ENCODE results near the gene TMEM72.

- TF ChIP-seq CTCF (IDR thresholded peaks at IDR 0.05; ENCODE audit: poor library complexity, severe bottlenecking) (no peak), TAF1 (IDR thresholded peaks at IDR 0.05; ENCODE audit: low read depth) (no peak), EP300 (conservative IDR thresholded peaks at IDR 0.05; ENCODE audit: poor library complexity, severe bottlenecking) (no peak), REST (IDR thresholded peaks at IDR 0.05; ENCODE audit: borderline replicate concordance) (no peak), POLR2AphosphoS5 (IDR thresholded peaks at IDR 0.05) (no peak), EZH2 (IDR thresholded peaks at IDR 0.05; ENCODE audit: borderline replicate concordance, insufficient read depth, low read length, poor library complexity, severe bottlenecking) (no peak), RAD21 (conservative IDR thresholded peaks at IDR 0.05) (no peak), SMC3 (conservative IDR thresholded peaks at IDR 0.05; ENCODE audit: poor library complexity) (no peak), MXI1 (conservative IDR thresholded peaks at IDR 0.05; ENCODE audit: poor library complexity, severe bottlenecking) (no peak)
Observed at GRCh38 chr10:44958196-44958897, 47.2 kb downstream of the TMEM72 start.

Data from neural cell (in vitro differentiated cells).